Effector memory CD8-positive, alpha-beta T cell (primary cell): Measurements from ENCODE around the gene PDILT.
A peak's percentile ranks its signal among the peaks of the same experiment; 100 is the strongest.

Experiments used
- ATAC-seq: fragments of 150-1000 bp; cut with Tn5 transposase; replicated peaks from 2 replicates; pipeline ENCODE4 v1.10.0; 2021; ENCODE audit warnings: mild to moderate bottlenecking, moderate library complexity
- DNase-seq, 3 experiments: peaks; one replicate each; pipeline ENCODE4 v3.0.0; 2021
- H3K27ac Mint-ChIP-seq, 2 donors: one replicate each; pipeline ENCODE4 v1.8.0; 2022; ENCODE audit warnings: mild to moderate bottlenecking in 2 of 2, mixed read lengths in 2 of 2, moderate library complexity in 2 of 2
- H3K27me3 Mint-ChIP-seq, 2 donors: one replicate each; pipeline ENCODE4 v1.8.0; 2022; ENCODE audit warnings: mixed read lengths in 2 of 2
- H3K36me3 Mint-ChIP-seq: one replicate; pipeline ENCODE4 v1.8.0; 2022; ENCODE audit warnings: mild to moderate bottlenecking, moderate library complexity, mixed read lengths; ENCODE audit not compliant: insufficient read depth
- H3K4me1 Mint-ChIP-seq, 2 donors: one replicate each; pipeline ENCODE4 v1.8.0; 2022; ENCODE audit warnings: low read depth in 2 of 2, mixed read lengths in 2 of 2
- H3K4me3 Mint-ChIP-seq, 2 donors: one replicate each; pipeline ENCODE4 v1.8.0; 2022; ENCODE audit warnings: mild to moderate bottlenecking in 2 of 2, mixed read lengths in 2 of 2, moderate library complexity in 2 of 2
- H3K9me3 Mint-ChIP-seq, 2 donors: one replicate each; pipeline ENCODE4 v1.8.0; 2022; ENCODE audit warnings: mixed read lengths in 2 of 2

PDILT gene

DNA sequence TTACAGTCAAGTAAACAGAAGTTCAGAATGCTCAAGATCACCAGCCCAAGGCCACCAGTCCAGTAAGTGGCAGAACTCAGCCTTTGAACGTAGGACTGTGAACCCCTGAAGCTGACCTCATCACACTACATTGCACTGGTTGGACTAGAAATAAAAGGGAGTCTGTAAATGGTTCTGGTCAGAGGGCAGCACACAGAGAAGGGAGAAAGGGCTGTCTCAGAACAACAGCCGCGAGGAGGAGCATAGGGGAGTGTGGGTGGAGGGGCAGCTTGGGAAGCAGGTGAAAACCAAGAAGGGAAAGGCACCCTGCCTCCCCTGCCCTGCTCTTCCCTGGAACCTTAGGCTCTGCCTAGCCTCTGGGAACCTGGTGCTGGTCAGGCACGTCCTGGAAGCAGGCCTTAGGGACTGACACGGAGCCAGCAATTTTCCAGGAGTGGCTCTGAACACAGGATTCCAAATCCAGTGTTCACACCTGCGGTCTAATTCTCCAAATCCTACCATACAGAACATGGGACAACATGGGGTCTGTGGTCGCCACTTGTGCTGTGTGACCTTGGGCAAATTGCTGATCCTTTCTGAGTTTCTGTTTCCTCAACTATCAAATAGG, 7.0 kb downstream of the PDILT start:
- DNase-seq (no peak), ATAC-seq (no peak)
- no peak overlapping the region for H3K27ac Mint-ChIP-seq

DNA sequence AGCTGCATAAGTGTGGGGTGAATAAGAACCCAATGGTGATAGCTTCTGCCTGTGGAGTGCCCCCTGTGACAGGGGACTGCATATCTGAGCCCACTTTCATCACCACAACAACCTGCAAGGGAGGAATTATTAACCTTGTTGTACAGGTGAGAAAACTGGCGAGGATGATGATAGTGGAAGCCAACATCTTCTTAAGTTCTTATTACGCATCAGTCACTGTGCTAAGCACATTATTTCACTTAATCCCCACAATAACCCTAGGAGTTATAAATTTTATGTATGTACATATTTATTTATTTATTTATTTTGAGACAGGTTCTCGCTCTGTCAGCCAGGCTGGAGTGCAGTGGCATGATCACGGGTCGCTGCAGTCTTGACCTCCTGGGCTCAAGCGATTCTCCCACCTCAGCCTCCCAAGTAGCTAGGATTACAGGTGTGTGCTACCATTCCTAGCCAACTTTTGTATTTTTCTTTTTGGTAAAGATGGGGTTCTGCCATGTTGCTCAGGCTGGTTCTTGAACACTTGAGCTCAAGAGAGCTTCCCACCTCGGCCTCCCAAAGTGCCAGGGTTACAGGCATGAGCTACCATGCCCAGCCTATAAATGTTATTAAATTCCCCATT, 7.6 kb downstream of the PDILT start:
- Mint-ChIP-seq H3K36me3 (no peaks in the 10 kb centered on the region), H3K27me3 (no peaks in the 10 kb centered on the region)

More for the DNA sequence above, 7.0 kb downstream of the PDILT start:
- no peaks in the 10 kb centered on the region for H3K4me1 Mint-ChIP-seq
- H3K9me3 Mint-ChIP-seq = no peaks in the 10 kb centered on the region
- H3K4me3 Mint-ChIP-seq = no peak overlapping the region
- H3K27me3 Mint-ChIP-seq = peaks cover 0 to under 1% of the 10 kb centered on the region in 2 donors
- H3K36me3 Mint-ChIP-seq = no peaks in the 10 kb centered on the region

DNA sequence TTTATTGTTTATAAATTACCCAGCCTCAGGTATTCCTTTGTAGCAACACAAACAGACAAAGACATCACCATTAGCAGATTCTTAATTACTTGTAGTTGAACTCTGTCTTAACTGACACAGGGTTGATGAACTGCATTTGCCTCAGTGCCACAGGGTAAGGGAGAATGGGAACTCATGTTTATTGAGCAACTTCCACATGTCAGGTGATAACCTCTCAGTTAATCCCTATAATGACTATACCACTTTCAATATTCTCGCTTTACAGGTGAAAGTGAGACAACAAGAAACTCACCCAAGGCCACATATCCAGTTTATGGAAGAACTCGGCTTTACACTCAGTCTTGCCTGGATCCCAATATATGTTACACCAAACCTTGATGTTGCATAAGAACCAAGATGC, 8.6 kb downstream of the PDILT start:
- Mint-ChIP-seq H3K27me3 (no peaks in the 10 kb centered on the region), H3K36me3 (no peaks in the 10 kb centered on the region), H3K27ac (no peak overlapping the region), H3K9me3 (no peaks in the 10 kb centered on the region), H3K4me3 (no peak overlapping the region), H3K4me1 (no peaks in the 10 kb centered on the region)
- ATAC-seq (no peak), DNase-seq (no peak)

More for the DNA sequence above, 7.6 kb downstream of the PDILT start:
- no peak overlapping the region for H3K27ac Mint-ChIP-seq
- ATAC-seq (no peak), DNase-seq (no peak)
- no peak overlapping the region for H3K4me3 Mint-ChIP-seq
- H3K9me3 Mint-ChIP-seq = no peaks in the 10 kb centered on the region
- H3K4me1 Mint-ChIP-seq = no peaks in the 10 kb centered on the region

DNA sequence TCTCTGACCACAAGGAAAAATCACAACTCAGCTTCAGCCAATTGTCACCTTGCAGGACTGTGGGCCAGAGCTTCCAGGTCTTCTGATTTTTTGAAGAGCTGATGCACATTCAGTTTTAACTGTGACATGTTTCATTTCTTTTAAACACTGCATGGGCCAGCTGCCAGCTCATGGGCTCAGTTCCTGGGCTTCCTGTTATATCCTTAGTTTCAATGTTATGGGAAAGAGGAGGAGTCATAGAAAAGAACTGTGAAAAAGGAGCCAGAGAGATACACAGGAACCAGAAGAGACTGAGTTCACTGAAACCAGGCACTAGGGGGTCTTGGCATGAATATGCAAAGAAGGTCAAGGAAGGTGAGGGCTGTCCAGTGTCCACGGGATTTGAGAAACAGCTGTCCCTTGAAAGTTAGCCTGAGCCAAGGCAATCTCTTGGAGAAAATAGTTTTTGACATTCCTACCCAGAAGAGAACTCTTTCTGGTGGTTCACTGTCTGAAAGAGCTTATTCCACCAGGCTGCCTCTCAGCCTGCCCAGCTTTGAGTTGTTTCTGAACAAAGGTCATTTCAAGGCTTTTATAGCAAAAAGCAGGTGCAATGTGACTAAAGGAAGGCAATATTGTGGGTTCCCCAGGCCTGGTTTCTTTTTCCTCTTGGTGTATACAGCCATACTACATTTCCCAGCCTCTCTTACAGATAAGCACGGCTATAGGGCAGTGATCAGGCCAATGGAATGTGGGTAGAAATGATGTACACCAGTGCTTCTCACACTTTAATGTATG, 10.5 kb downstream of the PDILT start:
- ATAC-seq = no peak

DNA sequence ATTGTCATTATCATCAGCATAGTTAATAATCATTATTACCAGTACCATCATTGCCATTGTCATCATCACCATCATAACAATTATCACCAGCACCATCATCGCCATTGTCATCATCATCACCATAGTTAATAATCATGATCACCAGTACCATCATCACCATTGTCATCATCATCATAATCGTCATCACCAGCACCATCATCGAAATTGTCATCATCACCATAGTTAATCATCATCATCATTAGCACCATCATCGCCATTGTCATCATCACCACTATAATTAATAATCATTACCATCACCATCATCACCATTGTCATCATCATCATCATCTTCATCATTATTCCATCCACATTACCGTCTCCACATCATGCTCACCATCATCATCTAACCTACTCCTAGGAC, 13.5 kb downstream of the PDILT start:
- no peak overlapping the region for H3K27ac Mint-ChIP-seq
- H3K4me3 Mint-ChIP-seq = no peak overlapping the region
- ATAC-seq = no peak
- peaks cover 10 to 11% of the 10 kb centered on the region in 2 donors for H3K27me3 Mint-ChIP-seq
- no peaks in the 10 kb centered on the region for H3K9me3 Mint-ChIP-seq
- H3K36me3 Mint-ChIP-seq = no peaks in the 10 kb centered on the region
- H3K4me1 Mint-ChIP-seq = no peaks in the 10 kb centered on the region
- no peak for DNase-seq

More for the DNA sequence above, 10.5 kb downstream of the PDILT start:
- Mint-ChIP-seq H3K4me3 (no peak overlapping the region), H3K9me3 (no peaks in the 10 kb centered on the region), H3K27me3 (no peaks in the 10 kb centered on the region), H3K4me1 (no peaks in the 10 kb centered on the region), H3K36me3 (no peaks in the 10 kb centered on the region), H3K27ac (no peak overlapping the region)
- no peak for DNase-seq

DNA sequence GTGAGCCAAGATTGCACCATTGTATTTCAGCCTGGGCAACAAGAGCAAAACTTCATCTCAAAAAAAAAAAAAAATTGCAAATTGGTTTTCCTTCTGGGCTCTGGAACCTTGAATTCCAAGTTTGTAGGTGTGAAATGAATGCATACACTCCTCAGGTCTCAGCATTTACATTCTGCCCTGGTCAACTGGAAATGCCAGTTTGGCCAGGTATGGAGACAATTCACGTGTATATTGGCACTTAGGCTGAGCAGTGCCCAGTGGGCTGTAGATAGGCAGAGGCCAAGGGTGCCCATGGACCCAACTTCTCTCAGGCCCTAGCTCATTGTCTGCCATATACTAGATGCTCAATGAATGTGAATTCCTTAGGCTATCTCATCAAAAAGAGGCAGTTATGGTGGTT, 15.7 kb downstream of the PDILT start:
- no peak for DNase-seq
- Mint-ChIP-seq H3K36me3 (no peaks in the 10 kb centered on the region), H3K9me3 (no peaks in the 10 kb centered on the region), H3K27ac (no peak overlapping the region), H3K4me3 (no peak overlapping the region), H3K27me3 (peaks cover 10 to 11% of the 10 kb centered on the region in 2 donors), H3K4me1 (no peaks in the 10 kb centered on the region)
- ATAC-seq = no peak

DNA sequence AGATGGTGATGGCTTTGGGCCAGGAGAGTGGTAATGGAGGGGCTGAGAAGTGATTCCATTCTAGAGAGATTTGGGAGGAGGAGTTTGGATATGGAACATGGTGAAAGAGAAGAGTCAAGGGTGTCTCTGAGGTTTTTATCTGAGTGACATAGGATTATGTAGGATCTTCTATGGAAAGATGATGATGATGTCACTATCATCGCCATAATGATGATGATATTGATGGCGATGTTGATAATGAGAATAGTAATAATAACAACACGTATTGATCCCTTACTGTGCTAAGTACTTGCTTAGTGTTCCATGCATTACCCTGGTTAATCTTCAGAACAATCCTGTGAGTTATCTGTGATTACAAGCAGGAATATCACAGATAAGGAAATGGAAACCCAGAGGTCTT, 16.6 kb downstream of the PDILT start:
- no peak overlapping the region for H3K27ac Mint-ChIP-seq
- no peaks in the 10 kb centered on the region for H3K9me3 Mint-ChIP-seq
- H3K4me3 Mint-ChIP-seq = no peak overlapping the region
- ATAC-seq (no peak), DNase-seq (no peak)
- peaks cover 0 to 3% of the 10 kb centered on the region in 2 donors for H3K4me1 Mint-ChIP-seq
- no peaks in the 10 kb centered on the region for H3K36me3 Mint-ChIP-seq
- peaks cover 10 to 11% of the 10 kb centered on the region in 2 donors for H3K27me3 Mint-ChIP-seq

DNA sequence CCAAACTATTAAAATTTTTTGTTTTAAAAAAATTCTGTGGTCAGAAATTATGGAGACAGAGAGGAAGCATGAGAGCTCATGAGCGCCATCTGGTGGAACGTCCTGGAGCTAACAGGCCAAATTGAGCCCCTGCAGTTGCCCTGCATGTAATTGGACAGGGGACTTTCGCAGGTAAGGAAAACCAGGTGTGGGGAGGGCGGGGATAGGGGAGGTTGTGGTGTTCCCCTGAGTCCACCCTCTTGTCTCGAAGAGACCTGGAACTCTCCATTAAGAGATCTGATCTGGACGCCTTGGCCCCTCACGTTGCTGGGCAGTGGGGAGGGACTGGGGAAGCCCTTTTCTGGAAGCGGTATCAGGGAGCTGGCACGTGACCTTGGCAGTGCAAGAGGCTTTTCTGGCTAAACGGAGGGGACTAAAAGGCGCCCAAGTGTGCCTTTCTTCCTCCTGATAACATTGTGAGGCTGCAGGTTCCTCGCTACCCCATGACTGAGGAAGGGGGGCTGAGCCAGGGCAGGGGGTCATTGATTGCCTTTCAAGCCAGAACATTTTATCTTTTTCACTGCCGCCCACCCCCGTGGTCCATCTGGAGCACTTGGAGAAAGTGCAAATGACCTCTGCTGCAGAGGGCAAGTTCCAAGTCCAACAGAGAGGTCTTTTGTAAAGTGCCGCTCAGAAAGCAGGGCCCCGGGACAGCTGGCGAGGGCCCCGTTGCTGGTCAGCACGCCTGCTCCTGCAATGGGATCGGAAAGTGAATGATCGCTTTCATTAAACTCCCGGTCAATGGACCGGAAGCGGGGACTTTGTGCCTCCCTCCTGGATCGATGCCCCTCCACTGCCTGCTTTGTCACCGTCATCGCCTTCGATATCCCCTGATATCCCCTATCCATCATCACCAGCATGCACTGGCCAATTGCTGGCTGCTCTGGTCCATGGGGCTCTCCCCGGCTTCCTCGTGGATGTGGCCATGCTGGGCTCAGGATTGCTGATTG, 18.4 kb downstream of the PDILT start:
- Mint-ChIP-seq H3K4me3 (no peak overlapping the region), H3K36me3 (no peaks in the 10 kb centered on the region), H3K27me3 (peaks cover 10 to 11% of the 10 kb centered on the region in 2 donors), H3K4me1 (peaks cover 0 to 3% of the 10 kb centered on the region in 2 donors), H3K9me3 (no peaks in the 10 kb centered on the region), H3K27ac (no peak overlapping the region)
- ATAC-seq = no peak
- DNase-seq = peak; percentile 18 to 29 (median 28)

DNA sequence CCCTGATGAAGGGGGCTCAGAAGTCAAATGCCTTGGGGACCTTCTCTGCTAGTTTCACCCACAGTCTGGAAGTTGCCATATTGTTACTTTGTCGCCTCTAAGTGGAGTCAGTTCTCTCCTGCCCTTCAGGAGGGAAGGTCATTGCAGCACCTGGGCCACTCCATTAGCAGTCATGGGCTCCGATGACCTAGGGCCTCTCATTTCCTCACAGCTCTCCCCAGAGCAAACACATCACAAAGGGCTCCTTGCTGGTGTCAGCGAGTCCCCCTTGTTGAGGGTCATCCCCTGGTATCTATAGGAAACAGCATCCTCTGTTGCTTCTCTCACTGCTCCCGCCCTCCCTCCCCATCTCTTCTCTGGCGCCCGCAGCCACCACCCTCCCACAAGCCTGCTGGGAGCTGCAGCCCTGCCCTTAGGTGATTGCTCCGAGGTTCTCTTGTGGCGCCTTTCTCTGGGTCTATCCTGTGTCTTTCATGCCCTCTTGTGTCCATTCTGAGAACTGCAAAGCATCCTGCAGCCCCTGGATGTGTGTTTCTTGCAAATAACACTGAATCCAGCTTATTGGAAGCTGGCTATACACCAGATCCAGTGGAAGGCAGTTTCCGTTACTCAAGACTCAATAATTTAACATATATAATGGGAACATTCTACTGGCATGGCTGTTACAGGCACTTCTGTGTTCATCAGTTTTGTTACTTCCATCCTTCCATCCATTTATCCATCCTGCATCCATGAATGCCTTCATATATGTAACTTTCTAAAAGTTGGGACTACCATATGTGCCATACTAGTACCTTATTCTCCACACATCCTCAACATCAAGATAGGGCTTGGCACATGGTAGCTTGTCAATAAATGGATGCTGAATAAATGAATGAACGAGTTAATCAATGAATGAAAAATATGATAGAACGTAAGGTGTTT, 21.2 kb downstream of the PDILT start:
- ATAC-seq = peak; percentile 52
- peaks cover 0 to 3% of the 10 kb centered on the region in 2 donors for H3K4me1 Mint-ChIP-seq

DNA sequence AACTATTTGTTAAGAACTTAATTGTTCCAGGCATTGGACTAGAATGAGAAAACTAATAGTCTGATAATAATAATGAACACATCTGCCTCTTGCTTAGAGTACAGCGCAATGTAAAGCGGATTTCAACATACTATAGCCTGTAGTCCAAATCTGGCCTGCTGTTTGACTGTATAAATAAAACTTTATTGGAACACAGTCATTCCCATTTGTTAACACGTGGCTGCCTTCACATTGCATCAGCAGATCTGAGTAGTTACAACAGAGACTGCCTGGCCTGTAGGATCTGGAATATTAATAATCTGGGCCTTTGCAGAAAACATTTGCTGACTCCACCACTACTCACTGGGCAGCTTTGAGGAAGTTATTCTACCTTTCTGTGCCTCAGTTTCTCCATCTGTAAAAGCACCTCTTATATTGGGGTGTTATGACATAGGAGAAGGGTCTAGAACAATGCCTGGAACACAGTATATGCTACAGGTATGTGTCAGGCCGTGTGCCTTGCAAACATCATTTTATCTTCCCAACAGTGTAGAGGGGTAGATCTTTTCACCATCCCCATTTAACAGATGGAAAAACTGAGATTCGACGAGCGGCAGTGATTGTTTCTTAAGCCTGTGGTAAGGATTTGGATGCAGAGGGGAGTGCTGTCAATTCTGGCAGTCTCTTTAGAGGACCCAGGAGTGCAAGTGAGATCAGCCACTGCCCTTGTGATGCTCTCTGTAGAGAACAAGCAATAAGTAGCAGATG, 22.2 kb downstream of the PDILT start:
- Mint-ChIP-seq H3K4me3 (no peak overlapping the region), H3K4me1 (peaks cover 0 to 3% of the 10 kb centered on the region in 2 donors), H3K9me3 (no peaks in the 10 kb centered on the region), H3K27me3 (peaks cover 16 to 21% of the 10 kb centered on the region in 2 donors), H3K27ac (no peak overlapping the region), H3K36me3 (no peaks in the 10 kb centered on the region)
- DNase-seq (no peak), ATAC-seq (no peak)

More for the DNA sequence above, 21.2 kb downstream of the PDILT start:
- peak; percentile 5 to 28 (median 6) for DNase-seq
- Mint-ChIP-seq H3K27ac (no peak overlapping the region), H3K4me3 (no peak overlapping the region), H3K36me3 (no peaks in the 10 kb centered on the region), H3K9me3 (no peaks in the 10 kb centered on the region), H3K27me3 (peaks cover 16 to 21% of the 10 kb centered on the region in 2 donors)

DNA sequence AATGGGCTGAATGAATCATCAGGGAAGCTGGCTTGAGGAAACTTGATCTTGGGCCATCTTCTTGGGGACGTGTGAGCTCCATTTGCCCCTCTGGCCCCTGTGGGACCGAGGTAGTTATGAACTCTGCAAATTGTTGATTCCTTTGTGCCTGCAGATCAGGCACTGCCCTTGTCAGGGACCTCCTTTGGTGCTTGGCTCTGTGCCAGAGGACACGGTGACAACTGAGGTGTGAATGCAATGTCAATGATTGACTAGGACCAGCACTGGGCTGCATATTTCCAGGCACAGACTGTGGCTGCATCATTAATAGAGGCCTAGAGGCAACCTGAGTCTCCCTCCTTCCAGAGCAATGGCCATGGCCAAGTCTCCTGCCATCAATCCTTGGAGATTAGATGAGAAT, 23.8 kb downstream of the PDILT start:
- Mint-ChIP-seq H3K4me3 (no peak overlapping the region), H3K27me3 (peaks cover 10 to 19% of the 10 kb centered on the region in 2 donors)

DNA sequence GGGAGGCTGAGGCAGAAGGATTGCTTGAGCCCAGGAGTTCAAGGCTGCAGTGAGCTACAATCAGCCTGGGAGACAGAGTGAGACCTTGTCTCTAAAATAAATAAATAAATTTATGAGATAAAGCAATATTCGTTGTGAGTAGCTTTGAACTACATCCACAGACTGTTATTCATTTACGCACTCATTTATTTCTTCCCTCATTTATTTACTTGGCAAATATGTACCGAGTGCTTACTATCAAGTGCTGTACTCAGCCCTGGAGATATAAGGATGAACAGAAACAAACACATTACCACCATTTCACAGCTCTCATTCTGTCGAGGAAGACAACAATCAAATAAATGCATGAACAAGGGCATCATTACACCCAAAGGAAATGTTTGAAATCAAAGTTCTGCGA, 27.4 kb downstream of the PDILT start:
- no peak for DNase-seq
- no peak overlapping the region for H3K27ac Mint-ChIP-seq
- ATAC-seq = no peak
- no peak overlapping the region for H3K4me3 Mint-ChIP-seq
- no peaks in the 10 kb centered on the region for H3K9me3 Mint-ChIP-seq
- H3K4me1 Mint-ChIP-seq = no peaks in the 10 kb centered on the region
- peaks cover 12 to 22% of the 10 kb centered on the region in 2 donors for H3K27me3 Mint-ChIP-seq
- no peaks in the 10 kb centered on the region for H3K36me3 Mint-ChIP-seq

More for the DNA sequence above, 23.8 kb downstream of the PDILT start:
- Mint-ChIP-seq H3K27ac (no peak overlapping the region), H3K36me3 (no peaks in the 10 kb centered on the region), H3K4me1 (peaks cover 0 to 3% of the 10 kb centered on the region in 2 donors), H3K9me3 (no peaks in the 10 kb centered on the region)
- ATAC-seq = no peak
- no peak for DNase-seq
